ENCODE results near the gene C19orf47.
A peak's percentile ranks its signal among the peaks of the same experiment; 100 is the strongest.
"Not testable (repeated sequence)": the region's sequence is repeated elsewhere in the genome, so short reads cannot be mapped to it uniquely, and the experiment has no call there.

C19orf47 gene

DNA sequence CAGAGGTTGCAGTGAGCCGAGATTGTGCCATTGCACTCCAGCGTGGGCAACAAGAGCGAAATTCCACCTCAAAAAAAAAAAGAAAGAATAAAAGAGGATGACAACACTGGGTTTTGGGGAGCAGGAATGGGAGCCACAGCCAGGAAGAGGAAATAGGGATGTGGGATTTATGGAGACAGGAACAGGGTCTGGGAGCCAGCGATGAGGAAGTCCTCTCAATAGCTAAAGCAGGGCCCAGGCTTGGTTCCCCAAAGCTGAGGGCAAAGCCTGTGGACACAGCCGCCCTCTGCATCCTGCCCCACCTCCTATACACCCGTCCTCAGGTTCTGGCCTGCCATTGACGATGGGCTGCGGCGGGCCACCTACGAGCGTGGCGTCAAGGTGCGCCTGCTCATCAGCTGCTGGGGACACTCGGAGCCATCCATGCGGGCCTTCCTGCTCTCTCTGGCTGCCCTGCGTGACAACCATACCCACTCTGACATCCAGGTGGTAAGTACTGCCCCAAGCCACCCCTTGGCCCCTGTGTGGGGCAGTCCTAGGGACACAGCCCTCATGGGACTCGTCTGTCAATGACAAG is 28.2 kb upstream of the C19orf47 start:
- no peak for DNase-seq

DNA sequence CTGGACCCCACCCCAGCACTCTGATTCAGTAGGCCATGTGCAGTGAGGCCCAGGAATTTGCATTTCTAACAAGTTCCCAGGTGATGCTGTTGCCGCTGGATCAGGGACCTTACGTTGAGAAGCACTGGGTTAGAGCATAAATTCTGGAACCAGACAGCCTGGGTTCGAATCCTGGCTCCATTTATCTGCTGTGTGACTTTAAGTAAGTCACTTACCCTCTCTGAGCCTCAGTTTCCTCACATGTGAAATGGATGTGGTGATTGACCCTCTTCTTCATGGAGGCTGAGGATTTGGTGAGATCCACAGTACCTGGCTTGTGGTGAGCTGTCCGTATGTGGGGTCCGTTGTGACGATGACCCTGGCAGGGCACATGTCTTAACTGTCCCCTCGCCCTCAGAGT is 25.9 kb upstream of the C19orf47 start:
- no peak for DNase-seq

DNA sequence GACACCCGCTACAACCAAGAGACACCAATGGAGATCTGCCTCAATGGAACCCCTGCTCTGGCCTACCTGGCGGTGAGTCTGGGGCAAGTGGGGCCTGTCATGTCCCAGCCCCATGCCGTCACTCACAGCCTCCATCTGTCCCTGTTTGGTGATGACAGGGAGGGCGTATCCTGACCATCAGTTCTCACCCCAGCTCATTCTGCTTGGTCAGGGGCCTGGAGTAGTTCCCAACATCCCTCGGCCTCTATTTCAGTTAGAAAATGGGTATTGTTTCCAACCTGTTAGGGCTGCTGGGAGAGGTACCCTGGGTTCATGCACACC is 23.6 kb upstream of the C19orf47 start:
- no peak for DNase-seq

DNA sequence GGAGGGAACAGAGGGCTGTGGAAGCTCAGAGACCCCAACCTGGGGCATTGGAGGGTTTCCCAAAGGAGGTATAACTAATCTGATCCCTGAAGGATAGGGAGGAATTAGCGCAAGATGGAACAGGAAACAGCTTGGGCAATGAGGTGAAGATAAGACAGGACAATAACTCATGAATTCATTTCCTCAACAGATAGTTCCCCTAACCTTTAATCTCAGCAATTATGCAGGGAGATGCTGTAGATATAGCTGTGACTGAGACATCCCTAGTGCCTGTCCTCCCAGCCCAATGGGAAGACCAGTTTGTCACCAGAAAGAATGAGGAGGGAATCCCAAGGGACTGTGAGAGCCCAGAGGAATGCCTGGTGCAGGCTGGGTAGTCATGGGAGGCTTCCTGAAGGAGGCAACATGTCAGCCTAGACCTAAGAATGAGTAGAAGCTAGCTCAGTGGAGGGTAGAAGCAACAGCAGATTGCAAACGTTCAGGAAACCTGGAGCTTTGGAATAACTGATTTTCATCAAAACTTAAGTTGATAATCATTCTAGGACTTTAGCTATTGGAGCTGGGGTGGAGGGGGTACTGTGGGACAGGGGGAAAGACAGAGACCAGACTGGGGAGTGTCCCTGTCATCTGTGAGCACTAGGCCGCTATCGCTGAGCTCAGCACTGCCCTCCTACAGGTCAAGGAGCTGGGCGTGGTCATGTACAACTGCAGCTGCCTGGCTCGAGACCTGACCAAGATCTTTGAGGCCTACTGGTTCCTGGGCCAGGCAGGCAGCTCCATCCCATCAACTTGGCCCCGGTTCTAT is 23.0 kb upstream of the C19orf47 start:
- no peak for DNase-seq

DNA sequence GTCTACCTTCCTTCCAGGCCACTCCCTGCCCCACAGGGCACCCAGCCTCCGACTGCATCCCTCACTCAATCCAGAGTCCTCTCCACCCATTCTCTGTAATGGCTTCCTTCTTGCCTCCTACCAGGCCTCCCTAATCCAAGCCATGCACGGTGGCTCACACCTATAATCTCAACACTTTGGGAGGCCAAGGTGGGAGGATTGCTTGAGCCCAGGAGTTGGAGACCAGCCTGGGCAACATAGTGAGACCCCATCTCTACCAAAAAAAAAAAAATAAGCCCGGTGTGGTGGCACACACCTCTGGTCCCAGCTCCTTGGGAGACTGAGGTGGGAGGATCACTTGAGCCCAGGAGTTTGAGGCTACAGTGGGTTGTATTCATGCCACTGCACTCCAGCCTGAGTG is 22.1 kb upstream of the C19orf47 start:
- DNase-seq: not testable (repeated sequence)

DNA sequence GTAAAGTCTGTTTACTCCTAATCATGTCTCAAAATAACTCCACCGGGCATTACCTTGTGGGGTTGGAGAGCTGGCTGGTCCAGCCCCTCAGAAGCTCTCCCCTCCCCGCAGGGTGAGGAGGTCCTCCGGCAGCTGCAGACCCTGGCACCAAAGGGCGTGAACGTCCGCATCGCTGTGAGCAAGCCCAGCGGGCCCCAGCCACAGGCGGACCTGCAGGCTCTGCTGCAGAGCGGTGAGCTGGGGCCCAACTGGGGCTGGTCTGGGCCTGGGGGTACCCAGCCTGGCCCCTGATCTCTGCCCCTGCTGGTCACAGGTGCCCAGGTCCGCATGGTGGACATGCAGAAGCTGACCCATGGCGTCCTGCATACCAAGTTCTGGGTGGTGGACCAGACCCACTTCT is 21.6 kb upstream of the C19orf47 start:
- DNase-seq: no peak

DNA sequence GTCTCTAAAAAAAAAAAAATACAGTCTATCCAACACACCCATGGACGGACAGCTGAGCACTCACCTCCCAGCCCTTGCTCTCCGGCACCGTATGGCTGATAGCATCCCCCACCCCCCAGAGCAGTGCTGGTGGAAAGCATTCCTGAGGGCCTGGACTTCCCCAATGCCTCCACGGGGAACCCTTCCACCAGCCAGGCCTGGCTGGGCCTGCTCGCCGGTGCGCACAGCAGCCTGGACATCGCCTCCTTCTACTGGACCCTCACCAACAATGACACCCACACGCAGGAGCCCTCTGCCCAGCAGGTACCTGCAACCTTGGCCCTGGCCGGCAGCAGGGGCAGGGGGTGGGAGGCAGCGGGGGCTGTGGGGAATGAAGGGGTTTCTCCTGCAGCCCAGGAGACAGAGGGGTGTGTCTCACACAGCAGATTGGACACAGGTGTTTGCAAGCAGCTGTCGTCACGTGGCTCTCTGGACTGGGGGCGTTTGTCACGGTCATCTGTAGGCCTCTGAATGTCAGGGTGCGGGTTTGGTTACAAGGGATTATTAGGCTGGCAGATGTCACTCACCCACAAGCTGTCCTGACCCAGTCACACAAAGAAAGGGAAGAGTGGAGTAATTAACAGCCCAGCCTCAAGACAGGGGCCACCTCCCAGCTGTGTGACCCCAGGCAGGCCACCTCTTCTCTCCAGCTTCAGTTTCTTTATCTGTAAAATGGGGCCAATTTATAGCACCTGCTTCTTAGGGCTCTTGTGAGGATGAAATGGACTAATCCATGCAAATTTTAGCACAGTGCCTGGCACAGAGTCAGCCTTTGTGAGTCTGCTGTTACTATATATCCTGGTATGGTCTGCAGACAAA is 19.6 kb upstream of the C19orf47 start:
- no peak for DNase-seq

DNA sequence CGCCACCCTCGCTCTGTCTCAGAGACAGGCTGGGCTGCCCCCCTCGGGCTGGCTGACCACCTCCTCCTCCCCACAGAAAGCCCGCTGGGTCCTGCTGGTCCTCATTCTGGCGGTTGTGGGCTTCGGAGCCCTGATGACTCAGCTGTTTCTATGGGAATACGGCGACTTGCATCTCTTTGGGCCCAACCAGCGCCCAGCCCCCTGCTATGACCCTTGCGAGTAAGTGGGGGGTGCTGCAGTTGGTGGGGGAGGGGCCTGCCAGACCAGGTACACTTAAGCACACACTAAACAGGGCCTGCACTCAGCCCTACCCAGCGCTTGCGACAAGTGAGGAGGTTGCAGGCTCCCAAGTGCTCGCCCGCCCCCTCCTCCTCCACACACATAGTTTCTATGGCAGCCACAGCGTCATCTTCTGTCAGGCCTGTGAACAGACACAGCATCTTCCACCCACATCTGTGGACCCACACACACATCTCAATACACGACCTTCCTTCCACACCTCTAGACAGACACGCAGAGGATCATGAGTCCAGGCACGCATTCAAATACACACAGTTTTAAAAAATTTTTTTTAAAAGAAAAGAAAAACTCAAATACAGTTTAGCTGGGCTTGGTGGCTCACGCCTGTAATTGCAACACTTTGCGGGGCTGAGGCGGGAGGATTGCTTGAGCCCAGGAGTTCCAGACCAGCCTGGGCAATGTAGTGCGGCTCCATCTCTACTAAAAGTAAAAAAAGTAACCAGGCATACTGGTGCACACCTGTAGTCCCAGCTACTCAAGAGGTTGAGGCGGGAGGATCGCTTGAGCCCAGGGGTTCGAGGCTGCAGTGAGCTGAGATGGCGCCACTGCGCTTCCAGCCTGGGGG is 18.7 kb upstream of the C19orf47 start:
- no peak for DNase-seq

DNA sequence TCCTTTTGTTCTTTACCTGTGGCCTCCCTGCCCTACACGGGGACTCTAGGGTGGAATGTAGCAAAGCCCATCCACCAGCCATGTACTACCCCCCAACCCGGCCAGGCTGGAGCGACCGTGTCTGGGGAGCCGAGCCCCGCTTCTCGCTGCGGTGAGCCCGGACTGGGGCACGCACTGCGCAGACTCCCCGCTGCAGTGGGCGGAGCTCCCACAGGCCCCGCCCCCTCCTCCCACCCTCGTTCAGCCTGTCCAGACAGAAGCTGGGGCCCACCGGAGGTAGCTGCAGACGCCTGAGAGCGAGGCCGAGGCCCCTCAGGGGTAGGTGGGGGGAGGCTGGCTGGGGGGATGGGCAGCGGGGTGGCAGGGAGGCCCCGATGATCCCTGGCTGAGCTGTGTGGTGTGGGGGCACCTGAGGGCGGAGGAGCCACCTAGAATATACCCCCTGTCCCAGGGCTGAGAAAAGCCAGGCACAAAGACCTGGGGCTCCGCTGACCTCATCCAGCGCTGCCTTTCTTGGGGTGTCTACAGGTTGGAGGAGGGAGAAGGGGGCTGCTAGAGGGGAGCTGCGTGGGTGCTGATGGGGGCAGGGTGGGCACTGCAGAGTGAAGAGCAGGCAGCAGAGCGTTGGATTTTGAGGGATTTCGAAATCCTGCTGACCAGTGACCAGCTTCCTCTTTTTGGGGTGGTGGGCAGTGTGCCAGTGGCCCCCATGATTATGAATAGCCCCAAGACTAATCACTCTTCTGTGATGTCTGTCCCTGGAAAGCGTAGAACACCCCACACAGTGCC is 17.6 kb upstream of the C19orf47 start:
- peak; percentile 57 for DNase-seq

DNA sequence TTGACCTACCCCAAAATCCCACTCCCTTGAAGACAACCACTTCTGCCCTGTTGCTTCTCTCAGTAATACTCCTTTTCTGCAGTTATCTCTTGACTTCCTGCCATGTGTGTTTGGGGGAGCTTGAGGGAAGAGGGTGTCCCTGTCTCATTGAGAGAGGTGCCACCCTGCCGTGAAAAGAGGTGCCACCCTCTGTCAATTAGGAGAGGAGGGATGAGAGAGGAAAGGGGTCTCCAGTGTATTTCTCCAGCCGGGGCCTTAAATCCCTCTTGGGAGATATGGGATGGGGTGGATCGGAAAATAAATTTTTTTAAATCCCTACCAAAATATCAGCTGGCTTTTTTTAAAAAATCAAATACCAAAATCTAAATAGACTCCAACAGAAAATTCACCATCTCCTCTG is 16.8 kb upstream of the C19orf47 start:
- DNase-seq: no peak

DNA sequence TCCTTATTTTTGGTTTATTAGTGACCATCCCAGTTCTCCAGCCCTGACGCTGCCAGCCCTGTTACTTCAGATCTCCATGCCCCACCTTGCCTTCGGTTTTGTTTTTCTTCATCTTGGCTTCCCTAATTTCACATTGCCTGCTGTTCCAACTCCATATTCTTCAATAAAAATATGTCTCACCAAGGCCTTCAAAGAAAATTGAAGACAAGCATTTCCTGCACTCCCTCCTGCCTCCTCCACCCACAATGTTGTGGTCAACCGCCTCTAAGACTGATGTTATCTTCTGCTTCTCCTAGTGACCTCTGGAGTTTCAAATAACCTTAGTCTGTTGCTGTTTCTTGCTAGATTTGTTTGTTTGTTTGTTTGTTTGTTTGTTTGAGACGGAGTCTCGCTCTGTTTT is 14.9 kb upstream of the C19orf47 start:
- DNase-seq: no peak

DNA sequence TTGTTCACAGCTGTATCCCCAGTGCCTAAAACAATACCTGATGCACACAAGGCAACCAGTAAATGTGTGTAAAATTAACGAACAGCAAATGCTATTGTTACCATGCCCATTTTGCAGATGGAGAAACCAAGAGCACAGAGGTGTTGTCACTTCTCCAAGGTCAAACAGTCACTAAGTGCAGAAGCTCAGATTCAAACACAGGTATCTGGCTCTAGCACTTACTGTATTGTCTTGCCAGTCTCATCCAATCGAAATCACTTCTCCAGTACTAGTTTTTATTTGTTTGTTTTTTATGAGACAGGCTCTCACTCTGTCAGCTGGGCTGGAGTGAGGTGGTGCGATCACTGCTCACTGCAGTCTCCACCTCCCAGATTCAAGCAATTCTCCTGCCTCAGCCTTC is 14.0 kb upstream of the C19orf47 start:
- no peak for DNase-seq

DNA sequence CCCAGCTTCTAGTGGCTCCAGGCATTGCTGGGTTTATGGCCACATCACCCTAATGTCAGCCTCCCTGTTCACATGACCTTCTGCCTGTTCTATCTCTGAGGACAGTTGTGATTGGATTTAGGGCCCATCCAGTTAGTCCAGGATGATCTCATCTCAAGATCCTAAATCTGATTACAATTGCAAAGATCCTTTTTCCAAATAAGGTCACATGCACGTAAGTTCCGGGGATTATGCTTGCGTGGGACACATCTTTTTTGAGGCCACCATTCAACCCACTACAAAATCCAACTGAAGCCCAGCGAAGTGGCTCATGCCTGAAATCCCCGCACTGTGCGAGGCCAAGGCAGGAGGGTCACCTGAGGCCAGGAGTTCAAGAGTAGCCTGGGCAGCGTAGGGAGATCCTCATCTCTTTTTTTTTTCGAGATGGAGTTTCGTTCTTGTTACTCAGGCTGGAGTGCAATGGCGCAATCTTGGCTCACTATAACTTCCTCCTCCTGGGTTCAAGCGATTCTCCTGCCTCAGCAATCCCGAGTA is 12.6 kb upstream of the C19orf47 start:
- no peak for DNase-seq

DNA sequence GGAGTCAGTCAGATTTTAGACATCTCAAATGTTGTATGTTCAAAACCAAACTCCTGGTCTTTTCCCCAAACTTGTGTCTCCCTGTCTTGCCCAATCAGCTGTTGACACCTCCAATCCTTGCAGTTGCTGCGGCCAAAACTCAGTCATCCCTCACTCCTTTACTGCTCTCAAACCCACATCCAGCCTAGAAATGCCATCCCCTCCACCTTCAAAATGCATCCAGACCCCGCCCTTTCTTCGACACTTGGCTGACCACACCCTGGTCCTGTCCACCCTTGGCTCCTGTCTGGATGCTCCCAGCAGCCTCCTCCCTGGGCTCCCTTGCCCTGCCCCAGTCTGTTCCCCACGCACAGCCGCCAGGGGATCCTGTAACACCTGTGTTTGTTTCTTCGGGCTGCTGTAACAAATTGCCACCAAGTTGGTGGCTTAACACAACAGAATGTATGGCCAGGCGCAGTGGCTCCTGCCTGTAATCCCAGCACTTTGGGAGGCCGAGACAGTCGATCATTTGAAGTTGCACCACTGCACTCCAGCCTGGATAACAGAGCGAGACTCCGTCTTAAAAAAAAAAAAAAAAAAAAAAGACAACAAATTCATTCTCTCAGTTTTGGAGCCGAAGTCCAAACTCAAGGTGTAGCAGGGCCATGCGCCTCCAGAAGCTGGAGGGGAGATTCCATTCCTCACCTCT is 12.0 kb upstream of the C19orf47 start:
- DNase-seq: no peak

DNA sequence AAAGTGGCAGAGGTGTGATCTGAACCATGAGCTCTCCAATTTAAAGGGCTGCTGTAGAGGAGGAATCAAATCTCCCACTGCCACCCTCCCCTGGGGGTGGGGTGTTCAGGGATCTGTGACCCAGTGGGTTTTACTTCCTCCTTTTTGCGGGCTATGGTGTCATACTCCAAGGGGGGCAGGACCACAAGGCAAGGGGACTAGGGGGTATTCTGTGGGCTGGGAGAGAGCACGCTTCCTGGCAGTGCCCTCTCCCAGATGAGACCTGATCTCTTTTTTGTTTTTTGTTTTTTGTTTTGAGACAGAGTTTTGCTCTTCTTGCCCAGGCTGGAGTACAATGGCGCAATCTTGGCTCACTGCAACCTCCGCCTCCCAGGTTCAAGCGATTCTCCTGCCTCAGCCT is 10.6 kb upstream of the C19orf47 start:
- DNase-seq: no peak

DNA sequence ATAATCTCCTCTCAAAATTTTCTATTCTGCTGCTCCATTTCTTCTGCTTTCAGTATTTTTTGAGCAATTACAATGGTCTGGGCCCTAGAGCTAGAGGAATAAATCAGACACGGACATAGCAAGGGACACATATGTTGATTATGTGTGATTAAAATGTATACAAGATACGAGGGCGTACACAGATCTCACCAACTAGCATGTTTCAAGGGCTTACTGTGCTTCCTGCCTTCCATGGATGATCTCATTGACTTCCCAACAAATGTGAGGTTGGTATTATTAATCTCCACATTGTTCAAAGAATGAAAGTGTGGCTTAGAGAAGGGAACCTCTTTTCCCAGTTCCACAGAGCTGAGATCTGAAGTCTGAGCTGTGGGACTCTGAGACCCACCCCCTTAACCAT is 9.4 kb upstream of the C19orf47 start:
- no peak for DNase-seq

DNA sequence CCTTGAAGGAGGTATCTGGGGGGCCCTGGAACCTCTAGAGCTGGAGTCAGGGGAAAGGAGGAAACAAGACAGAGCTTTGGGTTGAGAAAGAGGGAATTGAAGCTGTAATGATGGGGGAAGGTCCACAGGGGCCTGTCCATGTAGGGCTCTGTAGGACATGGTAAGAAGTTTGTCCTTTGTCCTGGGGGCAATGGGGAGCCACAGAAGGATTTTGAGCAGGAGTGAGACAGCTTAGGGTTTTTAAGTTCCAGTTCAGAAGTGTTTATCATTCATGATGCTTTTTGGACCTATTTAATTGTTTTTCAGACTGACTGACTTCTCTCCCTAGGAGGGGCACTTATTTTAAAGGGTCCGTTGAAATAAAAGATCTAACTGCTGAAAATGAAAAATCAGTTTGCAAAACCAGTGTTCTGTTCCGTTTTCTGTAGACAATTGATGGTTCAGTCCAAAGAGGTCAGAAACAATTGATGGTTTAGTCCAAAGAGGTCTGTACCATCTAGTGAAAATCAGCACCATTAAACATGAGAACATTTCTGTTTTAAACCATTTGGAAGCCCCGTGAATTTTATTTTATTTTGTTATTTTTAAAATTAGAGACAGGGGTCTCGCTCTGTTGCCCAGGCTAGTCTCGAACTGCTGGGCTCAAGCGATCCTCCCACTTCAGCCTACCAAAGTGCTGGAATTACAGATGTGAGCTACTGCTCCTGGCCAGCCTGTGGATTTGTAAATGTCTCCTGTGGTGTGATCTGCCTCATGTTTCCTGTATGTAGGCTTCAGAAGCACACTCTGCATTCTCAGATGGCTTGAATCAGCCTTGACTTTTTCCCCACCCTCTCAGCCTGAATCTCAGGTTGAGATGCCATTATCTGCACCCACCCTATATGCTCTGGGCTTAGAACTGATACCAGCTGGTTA is 8.7 kb upstream of the C19orf47 start:
- no peak for DNase-seq

DNA sequence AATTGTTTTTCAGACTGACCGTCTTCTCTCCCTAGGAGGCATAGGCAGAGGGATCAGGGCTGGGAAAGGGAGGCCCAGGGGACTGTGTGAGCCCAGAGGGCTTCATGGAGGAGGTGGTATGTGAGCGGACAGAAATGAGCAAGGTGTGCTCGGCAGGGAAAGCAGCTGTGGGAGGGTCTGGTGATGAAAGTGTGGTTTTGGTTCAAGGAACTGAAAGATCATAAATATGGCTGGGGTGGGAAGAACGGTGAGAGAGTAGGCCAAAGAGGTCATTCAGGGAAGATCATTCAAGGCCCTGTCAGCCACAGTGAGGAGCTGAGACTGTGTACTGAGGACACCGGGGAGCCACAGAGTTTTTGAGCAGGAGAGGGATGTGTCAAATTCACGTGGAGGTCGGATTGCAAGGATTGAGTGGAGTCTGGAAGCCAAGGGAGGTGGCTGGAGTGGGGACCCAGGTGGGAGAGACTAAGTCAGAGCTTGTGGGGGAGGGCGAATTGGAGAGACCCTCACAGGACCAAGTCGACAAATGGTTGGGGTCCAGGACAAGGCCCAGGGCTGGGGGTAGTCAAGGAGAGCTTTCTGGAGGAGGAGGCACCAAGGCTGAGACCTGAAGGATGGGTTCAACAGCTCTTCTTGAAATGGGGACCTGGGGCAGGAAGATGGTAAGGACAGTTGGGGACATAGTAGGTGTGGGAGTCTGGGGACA is 7.9 kb upstream of the C19orf47 start:
- DNase-seq: no peak

DNA sequence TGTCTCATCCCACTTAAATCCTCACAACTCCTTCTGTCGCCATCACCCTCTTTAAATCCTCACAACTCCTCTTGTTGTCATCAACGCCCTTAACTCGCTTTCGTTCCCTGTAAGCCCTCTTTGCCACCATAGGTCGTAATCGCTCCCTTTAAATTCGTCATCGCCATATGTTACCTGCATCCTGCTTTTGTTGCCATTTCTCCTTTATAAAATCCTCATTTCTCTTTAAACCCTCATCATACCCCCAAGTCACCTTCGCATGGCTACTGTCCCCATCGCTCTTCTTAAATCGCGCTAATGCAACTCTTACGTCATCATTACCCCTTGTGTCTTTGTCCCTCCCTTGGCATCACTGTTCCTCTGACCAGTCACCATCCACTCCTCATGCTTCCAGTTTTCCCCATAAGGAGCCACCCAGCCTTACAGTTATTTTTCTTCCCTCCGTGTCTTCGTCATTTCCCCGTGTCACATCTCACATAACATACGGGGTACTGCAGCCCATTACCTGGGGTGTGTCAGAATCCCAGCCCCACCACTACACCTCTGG is 837 bp upstream of the C19orf47 start:
- DNase-seq: no peak
